ENCODE data around the gene TCF4.

- TF ChIP-seq HINFP (CRISPR knock-in tag; IDR thresholded peaks at IDR 0.05; ENCODE audit: low read depth) (no peak), RFX5 (IDR thresholded peaks at IDR 0.05; ENCODE audit: low read depth, low read length) (no peak), ZNF660 (CRISPR knock-in tag; IDR thresholded peaks at IDR 0.05; ENCODE audit: borderline replicate concordance, low read depth) (no peak), JUND (CRISPR knock-in tag; IDR thresholded peaks at IDR 0.05) (no peak), NFKB2 (CRISPR knock-in tag; IDR thresholded peaks at IDR 0.05; ENCODE audit: borderline replicate concordance) (no peak), MLX (CRISPR knock-in tag; IDR thresholded peaks at IDR 0.05) (no peak), EZH2 (conservative IDR thresholded peaks at IDR 0.05; ENCODE audit: low read depth, low read length) (no peak), YY1 (IDR thresholded peaks at IDR 0.05; ENCODE audit: insufficient read depth, insufficient replicate concordance, low read depth, low read length) (no peak), ZBTB34 (CRISPR knock-in tag; IDR thresholded peaks at IDR 0.05) (no peak), ELK4 (CRISPR knock-in tag; IDR thresholded peaks at IDR 0.05; ENCODE audit: borderline replicate concordance) (no peak), KLF15 (CRISPR knock-in tag; IDR thresholded peaks at IDR 0.05; ENCODE audit: borderline replicate concordance) (no peak), TCF7 (IDR thresholded peaks at IDR 0.05; ENCODE audit: low read depth) (no peak), ZKSCAN5 (CRISPR knock-in tag; IDR thresholded peaks at IDR 0.05) (no peak)
Observed at GRCh38 chr18:55458456-55459203, 129.4 kb downstream of the TCF4 start.

All from HepG2 (cell line).